Breast epithelium (tissue), 3 donors: ENCODE data around the gene C1QTNF8.

Experiments
- POLR2A ChIP-seq: fragments of 450-650 bp; IDR thresholded peaks from one replicate; pipeline ENCODE4 v1.6.1; 2016; ENCODE audit warnings: antibody characterized with exemption, mild to moderate bottlenecking, moderate library complexity
- POLR2AphosphoS5 ChIP-seq, 3 donors: sonication (generic); formaldehyde crosslinking; IDR thresholded peaks; one replicate each; pipeline ENCODE4 v1.6.1; 2017; ENCODE audit warnings: antibody characterized with exemption in 3 of 3
- TF ChIP-seq, protein P1 (sequence below), 3 donors: fragments of 450-650 bp; IDR thresholded peaks; one replicate each; pipeline ENCODE4 v1.5.1; 2016 to 2017; ENCODE audit warnings: antibody characterized with exemption in 3 of 3, mild to moderate bottlenecking in 3 of 3, moderate library complexity in 3 of 3

DNA sequence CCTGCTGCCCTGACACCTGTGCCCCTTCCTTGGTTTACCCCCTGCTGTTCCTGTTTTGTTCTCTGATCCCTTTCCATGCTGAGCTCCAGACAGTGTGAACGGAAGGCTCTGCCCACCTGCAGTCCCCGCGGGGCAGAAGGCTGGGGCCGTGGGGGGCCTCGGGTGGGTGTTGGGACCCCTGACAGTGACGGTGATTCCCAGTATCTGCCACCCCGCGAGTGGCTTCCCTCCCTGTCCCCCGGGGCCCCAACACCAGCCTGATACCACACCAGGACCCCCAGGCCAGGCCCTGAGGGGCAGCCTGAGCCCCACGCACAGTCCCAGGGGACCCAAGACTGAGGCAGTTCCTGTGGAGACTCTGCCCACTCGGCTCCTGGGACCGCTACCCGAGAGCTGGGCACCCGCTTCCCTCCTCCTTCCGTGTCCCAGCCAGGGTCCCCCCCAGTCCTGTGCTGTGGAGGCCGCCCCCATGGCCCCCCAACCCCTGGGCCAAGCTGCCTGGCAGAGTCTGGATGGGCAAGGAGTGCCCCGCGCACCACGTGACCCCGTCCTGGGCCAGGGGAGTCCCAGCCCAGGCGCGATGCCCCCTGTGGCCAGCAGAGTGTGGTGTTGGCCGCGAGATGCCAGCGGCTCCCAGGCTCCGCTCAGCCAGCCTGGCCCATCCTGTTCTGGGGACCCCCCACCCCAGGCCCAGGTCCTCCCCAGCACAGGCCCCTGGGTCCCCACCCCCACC is 10.0 kb upstream of the C1QTNF8 start:
- TF ChIP-seq, protein P1, sequence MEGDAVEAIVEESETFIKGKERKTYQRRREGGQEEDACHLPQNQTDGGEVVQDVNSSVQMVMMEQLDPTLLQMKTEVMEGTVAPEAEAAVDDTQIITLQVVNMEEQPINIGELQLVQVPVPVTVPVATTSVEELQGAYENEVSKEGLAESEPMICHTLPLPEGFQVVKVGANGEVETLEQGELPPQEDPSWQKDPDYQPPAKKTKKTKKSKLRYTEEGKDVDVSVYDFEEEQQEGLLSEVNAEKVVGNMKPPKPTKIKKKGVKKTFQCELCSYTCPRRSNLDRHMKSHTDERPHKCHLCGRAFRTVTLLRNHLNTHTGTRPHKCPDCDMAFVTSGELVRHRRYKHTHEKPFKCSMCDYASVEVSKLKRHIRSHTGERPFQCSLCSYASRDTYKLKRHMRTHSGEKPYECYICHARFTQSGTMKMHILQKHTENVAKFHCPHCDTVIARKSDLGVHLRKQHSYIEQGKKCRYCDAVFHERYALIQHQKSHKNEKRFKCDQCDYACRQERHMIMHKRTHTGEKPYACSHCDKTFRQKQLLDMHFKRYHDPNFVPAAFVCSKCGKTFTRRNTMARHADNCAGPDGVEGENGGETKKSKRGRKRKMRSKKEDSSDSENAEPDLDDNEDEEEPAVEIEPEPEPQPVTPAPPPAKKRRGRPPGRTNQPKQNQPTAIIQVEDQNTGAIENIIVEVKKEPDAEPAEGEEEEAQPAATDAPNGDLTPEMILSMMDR (IDR thresholded peaks at IDR 0.05), result peak in 2 of 3 donors; percentile 53 to 61
- no peak for TF ChIP-seq POLR2A
- no peak for TF ChIP-seq POLR2AphosphoS5 (IDR thresholded peaks at IDR 0.05)
